HG03469 (cell line): Measurements from ENCODE around the gene HYAL4.
"Not testable (repeated sequence)": the region's sequence is repeated elsewhere in the genome, so short reads cannot be mapped to it uniquely, and the experiment has no call there.

Experiments used
- ATAC-seq: cut with Tn5 transposase; IDR thresholded peaks from one replicate; pipeline ENCODE4 v1.9.1; 2021; ENCODE audit warnings: mild to moderate bottlenecking, moderate library complexity, moderate number of reproducible peaks; ENCODE audit not compliant: unreplicated experiment

The HYAL4 gene

GRCh38 chr7:123844712-123845219, at the start of gene HYAL4:
Gene HYAL4, plus strand, starts transcription at chr7:123845169. Its CDS starts 23,105 bp downstream, at chr7:123868274.
- ATAC-seq = no peak

- ATAC-seq = no peak
Measured at GRCh38 chr7:123795917-123796316, 49.1 kb upstream of the HYAL4 start.

GRCh38 chr7:123796568-123796967, 48.4 kb upstream of the HYAL4 start:
- no peak for ATAC-seq

GRCh38 chr7:123797673-123798531, 47.1 kb upstream of the HYAL4 start:
- no peak for ATAC-seq

- no peak for ATAC-seq
Measured at GRCh38 chr7:123798532-123799188, 46.3 kb upstream of the HYAL4 start.

- ATAC-seq = no peak
Measured at GRCh38 chr7:123802249-123802648, 42.7 kb upstream of the HYAL4 start.

- ATAC-seq = peak; percentile 50
Measured at GRCh38 chr7:123805287-123805686, 39.7 kb upstream of the HYAL4 start.

- no peak for ATAC-seq
Measured at GRCh38 chr7:123809471-123809870, 35.5 kb upstream of the HYAL4 start.

GRCh38 chr7:123811056-123811455, 33.9 kb upstream of the HYAL4 start:
- ATAC-seq = no peak

- no peak for ATAC-seq
Measured at GRCh38 chr7:123816916-123817315, 28.1 kb upstream of the HYAL4 start.

GRCh38 chr7:123819001-123819400, 26.0 kb upstream of the HYAL4 start:
- no peak for ATAC-seq

- not testable (repeated sequence) for ATAC-seq
Measured at GRCh38 chr7:123819795-123820194, 25.2 kb upstream of the HYAL4 start.

GRCh38 chr7:123820864-123821263, 24.1 kb upstream of the HYAL4 start:
- ATAC-seq = no peak

- no peak for ATAC-seq
Measured at GRCh38 chr7:123821320-123821719, 23.6 kb upstream of the HYAL4 start.

GRCh38 chr7:123823898-123824753, 20.8 kb upstream of the HYAL4 start:
- peak; percentile 85 for ATAC-seq

GRCh38 chr7:123824754-123825067, 20.3 kb upstream of the HYAL4 start:
- ATAC-seq = peak; percentile 16

- no peak for ATAC-seq
Measured at GRCh38 chr7:123828805-123829204, 16.2 kb upstream of the HYAL4 start.

- no peak for ATAC-seq
Measured at GRCh38 chr7:123836656-123837055, 8.3 kb upstream of the HYAL4 start.

- not testable (repeated sequence) for ATAC-seq
Measured at GRCh38 chr7:123839106-123839505, 5.9 kb upstream of the HYAL4 start.

- ATAC-seq = not testable (repeated sequence)
Measured at GRCh38 chr7:123844142-123844541, 827 bp upstream of the HYAL4 start.

GRCh38 chr7:123845823-123846216, 851 bp downstream of the HYAL4 start:
- ATAC-seq = no peak
